Measurements from ENCODE around the gene MVB12B. TPM values are rescaled to one million over a fixed set of nuclear protein-coding genes. Genes with fewer than 3 reads are reported as not detected.

Gene MVB12B
- total and polyA plus RNA-seq, 2 donors from 2014 or later: 4.5 to 12.3 TPM

GRCh38 chr9:126478216-126478981 is 151.8 kb downstream of the MVB12B start:
- Histone ChIP-seq H3K27ac (ENCODE audit: low read depth in 2 of 2, low read length in 2 of 2) (no peak overlapping the region), H3K9me3 (ENCODE audit: control insufficient read depth in 2 of 3, insufficient read depth in 1 of 3, low read length in 3 of 3) (no peaks in the 10 kb centered on the region), H3K4me3 (ENCODE audit: low read length in 3 of 3) (no peak overlapping the region), H3K9ac (ENCODE audit: low read length in 3 of 3) (no peak overlapping the region), H3K27me3 (ENCODE audit: control insufficient read depth, insufficient read depth, low read length) (no peaks in the 10 kb centered on the region), H3K4me1 (ENCODE audit: control insufficient read depth in 2 of 3, insufficient read depth in 2 of 3, low read depth in 1 of 3, low read length in 3 of 3) (no peaks in the 10 kb centered on the region), H3K36me3 (ENCODE audit: control insufficient read depth in 2 of 3, insufficient read depth in 3 of 3, low read length in 3 of 3) (no peaks in the 10 kb centered on the region)
- no peak for TF ChIP-seq CTCF (IDR thresholded peaks at IDR 0.05; ENCODE audit: borderline replicate concordance, extremely low read depth, insufficient read depth)
- FAIRE-seq: no peak
- DNase-seq: peak in 1 of 5 donors; percentile 44
- intact Hi-C loops (cut with DNase I): no loop called here

GRCh38 chr9:126479515-126479914 is 152.9 kb downstream of the MVB12B start:
- FAIRE-seq: no peak
- no peak overlapping the region for H3K4me3 ChIP-seq (ENCODE audit: low read length in 3 of 3)
- peak in 1 of 5 donors; percentile 22 for DNase-seq
- no peak overlapping the region for H3K9ac ChIP-seq (ENCODE audit: low read length in 3 of 3)
- no peak for TF ChIP-seq CTCF (IDR thresholded peaks at IDR 0.05; ENCODE audit: borderline replicate concordance, extremely low read depth, insufficient read depth)
- no peak overlapping the region for H3K27ac ChIP-seq (ENCODE audit: low read depth in 2 of 2, low read length in 2 of 2)
- no peaks in the 10 kb centered on the region for H3K36me3 ChIP-seq (ENCODE audit: control insufficient read depth in 2 of 3, insufficient read depth in 3 of 3, low read length in 3 of 3)
- intact Hi-C loops (cut with DNase I): no loop called here
- H3K9me3 ChIP-seq (ENCODE audit: control insufficient read depth in 2 of 3, insufficient read depth in 1 of 3, low read length in 3 of 3): no peaks in the 10 kb centered on the region
- H3K4me1 ChIP-seq (ENCODE audit: control insufficient read depth in 2 of 3, insufficient read depth in 2 of 3, low read depth in 1 of 3, low read length in 3 of 3): no peaks in the 10 kb centered on the region
- H3K27me3 ChIP-seq (ENCODE audit: control insufficient read depth, insufficient read depth, low read length): no peaks in the 10 kb centered on the region

- Histone ChIP-seq H3K9me3 (ENCODE audit: control insufficient read depth in 2 of 3, insufficient read depth in 1 of 3, low read length in 3 of 3) (no peaks in the 10 kb centered on the region), H3K36me3 (ENCODE audit: control insufficient read depth in 2 of 3, insufficient read depth in 3 of 3, low read length in 3 of 3) (no peaks in the 10 kb centered on the region)
- intact Hi-C loops (cut with DNase I): no loop called here
Observed at GRCh38 chr9:126480813-126481212, 154.2 kb downstream of the MVB12B start.

More at GRCh38 chr9:126480813-126481212, 154.2 kb downstream of the MVB12B start:
- Histone ChIP-seq H3K4me3 (ENCODE audit: low read length in 3 of 3) (no peak overlapping the region), H3K4me1 (ENCODE audit: control insufficient read depth in 2 of 3, insufficient read depth in 2 of 3, low read depth in 1 of 3, low read length in 3 of 3) (no peaks in the 10 kb centered on the region), H3K27me3 (ENCODE audit: control insufficient read depth, insufficient read depth, low read length) (no peaks in the 10 kb centered on the region), H3K9ac (ENCODE audit: low read length in 3 of 3) (no peak overlapping the region), H3K27ac (ENCODE audit: low read depth in 2 of 2, low read length in 2 of 2) (no peak overlapping the region)
- FAIRE-seq (no peak), DNase-seq (peak in 1 of 5 donors; percentile 8)
- no peak for TF ChIP-seq CTCF (IDR thresholded peaks at IDR 0.05; ENCODE audit: borderline replicate concordance, extremely low read depth, insufficient read depth)

All from kidney (tissue), 14 donors.